NCI-H2196 (cell line): ENCODE measurements around the gene SBF2.
"Not testable (repeated sequence)": the region's sequence is repeated elsewhere in the genome, so short reads cannot be mapped to it uniquely, and the experiment has no call there.

ENCODE experiments used
- DNase-seq: peaks from one replicate; lab custom pipeline; 2025; ENCODE audit not compliant: unreplicated experiment; lab: John Stamatoyannopoulos, UW

The SBF2 gene

DNA sequence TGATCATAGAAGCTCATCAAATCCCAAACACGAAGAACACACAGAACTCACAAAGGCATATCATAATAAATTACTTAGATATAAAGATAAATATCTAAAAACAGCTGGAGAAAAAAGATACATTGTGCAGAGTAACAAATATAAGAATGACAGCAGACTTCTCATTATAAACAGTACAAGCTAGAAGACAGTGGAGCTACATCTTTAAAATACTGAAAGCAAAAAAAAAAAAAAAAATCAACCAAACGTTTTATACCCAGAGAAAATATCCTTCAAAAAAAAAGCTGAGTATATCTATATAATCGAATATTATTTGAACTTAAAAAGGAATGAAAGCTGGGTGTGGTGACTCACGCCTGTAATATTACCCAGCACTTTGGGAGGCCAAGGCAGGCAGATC, 90.0 kb downstream of the SBF2 start:
- DNase-seq = no peak

DNA sequence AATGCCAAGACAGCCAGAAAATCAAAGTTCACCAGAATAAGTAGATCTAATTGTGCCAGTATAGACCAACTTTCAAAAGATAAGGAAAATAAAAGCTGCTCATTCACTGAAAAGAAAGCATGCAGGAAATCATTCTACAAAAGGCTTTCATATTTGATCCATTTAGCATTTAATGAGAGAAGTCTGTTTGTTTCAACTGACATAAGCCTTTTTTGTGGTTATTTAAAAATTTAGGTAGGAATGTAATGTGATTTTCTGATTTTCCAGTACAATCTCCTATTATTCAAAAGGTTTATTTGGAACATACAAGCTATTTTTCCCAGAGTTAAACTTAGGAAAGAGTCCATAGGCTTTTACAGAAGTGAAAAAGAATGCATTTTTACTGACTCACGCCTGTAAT, 92.7 kb downstream of the SBF2 start:
- DNase-seq = no peak

DNA sequence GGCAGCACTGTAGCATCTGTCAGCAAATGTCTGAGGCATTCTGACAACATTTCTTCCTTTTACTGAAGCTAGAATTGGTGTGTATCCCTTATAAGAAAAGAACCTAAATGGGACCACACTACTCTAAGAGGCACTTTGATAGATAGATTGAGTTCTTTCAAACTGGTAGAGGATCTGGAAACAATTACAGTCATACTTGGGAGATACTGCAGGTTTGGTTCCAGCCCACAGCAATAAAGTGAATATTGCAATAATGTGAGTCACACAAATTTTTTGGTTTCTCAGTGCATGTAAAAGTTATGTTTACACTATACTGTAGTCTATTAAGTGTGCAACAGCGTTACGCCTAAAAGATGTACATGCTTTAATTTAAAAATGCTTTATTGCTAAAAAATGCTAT, 96.9 kb downstream of the SBF2 start:
- no peak for DNase-seq

DNA sequence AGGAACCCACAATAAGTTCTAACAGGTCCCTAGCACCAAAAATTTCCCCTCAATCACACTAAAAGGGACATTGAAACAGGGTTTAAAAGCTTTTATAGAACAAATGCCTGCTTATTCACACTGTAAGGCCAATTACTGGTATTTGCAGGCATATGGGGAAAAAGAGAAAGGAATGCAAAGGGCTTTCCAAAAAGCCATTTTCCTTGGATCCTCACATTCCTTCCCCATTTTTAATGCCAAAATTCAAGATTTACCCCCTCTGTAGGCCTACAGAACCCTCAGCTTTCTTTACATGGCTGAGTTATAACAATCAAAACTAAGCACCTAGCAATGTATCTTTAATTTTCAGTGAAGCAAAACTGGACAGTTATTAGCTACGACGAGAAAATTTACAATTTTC, 102.0 kb downstream of the SBF2 start:
- DNase-seq = no peak

DNA sequence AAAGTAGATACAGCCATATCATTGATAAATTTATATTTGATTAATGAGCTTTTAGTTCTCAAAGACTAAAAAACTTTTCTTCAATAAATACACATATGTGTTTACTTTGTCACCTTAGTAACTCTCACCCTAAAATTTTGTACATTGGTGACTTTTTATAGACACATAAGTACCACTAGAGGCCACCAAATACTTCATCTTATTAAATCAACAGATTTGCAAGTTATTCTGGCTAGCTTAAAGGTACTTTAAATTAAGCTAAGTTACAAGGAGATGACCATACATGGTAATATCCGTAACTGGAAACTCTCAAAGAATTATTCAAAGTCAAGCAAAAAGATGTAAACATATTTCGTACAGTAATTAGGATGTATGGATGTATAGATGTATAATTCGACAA, 112.2 kb downstream of the SBF2 start:
- peak; percentile 5 for DNase-seq

DNA sequence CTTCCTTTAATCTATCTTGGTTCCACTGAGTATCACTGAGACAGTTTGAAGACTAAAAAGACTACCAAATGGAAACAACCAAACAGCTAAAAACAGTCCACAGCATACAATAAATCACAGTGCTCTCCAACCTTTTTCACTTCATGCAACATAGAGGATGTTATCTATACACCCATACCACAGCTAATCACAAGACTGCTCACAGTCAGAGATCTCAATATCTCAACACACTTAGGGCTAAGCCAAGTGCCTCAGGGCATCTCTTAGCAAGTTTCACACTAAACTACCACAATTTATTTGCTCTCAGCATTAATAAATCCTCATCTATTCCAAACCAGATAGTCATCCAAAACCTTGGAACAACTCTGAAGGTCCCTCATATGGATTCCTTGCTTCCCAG, 129.4 kb downstream of the SBF2 start:
- DNase-seq = no peak

DNA sequence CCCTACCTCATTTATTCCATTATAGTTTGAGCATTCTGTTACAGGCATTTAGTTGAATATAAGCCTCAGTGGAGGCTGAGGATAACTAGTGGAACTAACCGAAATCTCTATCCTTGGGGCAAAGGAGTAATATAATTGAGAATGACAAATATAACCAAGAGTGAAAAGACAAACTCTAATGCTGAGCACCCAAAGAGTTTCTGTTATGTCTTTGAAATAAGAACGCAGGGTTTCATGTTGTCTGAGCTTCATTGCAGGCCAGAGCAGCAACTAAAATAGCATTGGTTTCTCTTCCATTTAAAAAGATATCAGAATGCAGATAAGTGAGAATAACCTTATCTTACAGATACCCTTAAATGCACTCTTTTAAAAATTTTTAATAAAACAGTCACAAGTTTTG, 131.8 kb downstream of the SBF2 start:
- no peak for DNase-seq

DNA sequence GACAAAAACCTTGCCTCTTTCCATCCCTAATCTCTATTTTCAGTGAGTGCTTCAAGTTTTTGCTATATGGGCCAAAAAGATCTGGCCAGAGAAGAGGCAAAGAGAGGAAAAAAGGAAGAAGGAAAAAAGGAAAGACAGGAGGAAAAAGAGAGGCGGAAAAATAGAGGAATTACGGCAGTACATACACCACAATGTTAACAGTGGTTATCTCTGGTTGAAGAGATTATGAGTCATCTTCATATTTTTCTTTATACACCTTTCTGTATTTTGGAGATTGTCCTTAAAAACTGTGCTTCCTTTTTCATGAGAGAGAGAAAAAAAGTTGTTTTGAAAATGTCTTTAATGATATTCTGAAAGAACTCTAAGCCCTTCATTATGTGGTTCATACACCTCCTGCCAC, 133.7 kb downstream of the SBF2 start:
- DNase-seq = no peak

DNA sequence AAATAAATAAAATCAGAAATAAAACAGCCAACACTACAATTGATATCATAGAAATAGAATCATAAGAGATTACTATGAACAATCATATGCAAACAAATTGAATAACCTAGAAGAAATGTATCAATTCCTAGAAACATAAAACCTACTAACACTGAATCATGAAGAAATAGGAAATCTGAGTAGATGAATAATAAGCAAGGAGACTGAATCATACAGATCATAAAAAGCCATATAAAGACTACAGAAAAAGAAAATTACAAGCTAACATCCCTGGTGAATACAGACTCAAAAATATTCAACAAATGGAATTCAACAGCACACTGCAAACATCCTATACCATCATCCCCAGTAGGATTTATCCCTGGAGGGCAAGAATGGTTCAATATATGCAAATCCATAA, 135.6 kb downstream of the SBF2 start:
- DNase-seq = no peak

DNA sequence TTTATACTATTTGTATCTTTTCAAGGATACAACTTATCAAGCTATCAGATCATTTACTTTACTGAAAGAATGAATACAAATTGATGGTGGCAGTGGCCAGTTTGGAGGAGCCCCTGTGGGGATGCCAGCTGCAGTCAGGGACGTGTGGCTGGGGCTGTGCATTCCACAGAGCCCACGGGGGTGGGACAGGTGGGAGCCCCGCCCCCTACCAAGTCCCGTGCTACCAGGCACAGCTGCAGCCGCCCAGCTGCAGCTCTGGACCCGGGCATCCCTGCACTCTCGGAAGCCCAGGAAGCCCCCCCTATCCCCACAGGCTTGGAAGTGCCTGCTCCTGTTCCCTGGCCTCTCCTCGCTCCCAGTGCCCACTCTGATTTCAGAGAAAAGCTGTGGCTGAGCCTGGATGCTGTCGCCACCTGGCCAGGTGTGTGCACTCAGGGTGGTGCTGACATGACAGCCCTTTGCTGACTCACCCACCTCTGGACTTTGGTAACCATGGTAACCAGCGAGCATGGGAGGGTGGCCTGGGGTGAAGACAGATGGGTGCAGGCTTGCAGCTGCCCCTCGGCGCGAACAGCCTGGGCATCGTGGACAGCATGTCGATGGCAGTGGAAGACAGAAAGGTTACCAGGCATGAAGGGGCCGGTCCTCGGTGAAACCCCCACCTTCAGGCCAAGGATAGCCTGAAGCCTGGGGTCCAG, 138.1 kb downstream of the SBF2 start:
- no peak for DNase-seq

DNA sequence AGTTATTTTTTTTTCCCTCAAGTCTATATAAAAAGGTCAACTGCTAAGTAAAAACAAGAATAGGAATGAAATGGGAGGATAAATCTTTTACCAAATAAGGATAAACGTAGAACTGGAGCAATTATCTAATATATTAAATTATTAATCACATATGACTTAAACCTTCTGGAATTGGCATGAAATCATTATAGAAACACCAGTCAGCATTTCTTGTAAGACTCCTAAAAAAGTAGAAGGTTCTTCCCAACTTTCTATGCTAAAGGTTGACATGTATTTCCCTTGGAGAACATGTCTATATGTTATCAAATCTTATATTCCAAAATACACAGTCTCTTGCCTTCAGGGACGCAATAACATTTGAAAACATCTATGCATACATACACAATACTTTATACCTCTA, 143.2 kb downstream of the SBF2 start:
- DNase-seq = no peak

DNA sequence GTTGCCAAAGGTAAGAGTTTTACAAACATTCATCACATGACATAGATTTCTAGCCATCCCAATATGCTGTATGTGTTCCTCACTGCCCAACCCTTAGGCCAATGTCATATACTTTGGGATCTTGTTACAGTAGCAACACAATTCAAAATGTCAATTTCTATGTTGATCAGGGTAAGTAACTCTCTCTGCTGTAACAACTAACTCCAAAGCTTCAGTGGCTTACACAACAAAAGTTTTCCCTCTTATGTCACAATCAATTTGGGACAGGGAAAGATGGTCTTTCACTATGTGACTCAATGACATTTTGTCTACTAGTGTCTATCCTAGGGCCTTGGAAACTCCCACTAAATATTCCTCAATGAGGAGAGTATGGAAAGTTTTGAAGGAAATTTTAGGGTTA, 144.5 kb downstream of the SBF2 start:
- no peak for DNase-seq

DNA sequence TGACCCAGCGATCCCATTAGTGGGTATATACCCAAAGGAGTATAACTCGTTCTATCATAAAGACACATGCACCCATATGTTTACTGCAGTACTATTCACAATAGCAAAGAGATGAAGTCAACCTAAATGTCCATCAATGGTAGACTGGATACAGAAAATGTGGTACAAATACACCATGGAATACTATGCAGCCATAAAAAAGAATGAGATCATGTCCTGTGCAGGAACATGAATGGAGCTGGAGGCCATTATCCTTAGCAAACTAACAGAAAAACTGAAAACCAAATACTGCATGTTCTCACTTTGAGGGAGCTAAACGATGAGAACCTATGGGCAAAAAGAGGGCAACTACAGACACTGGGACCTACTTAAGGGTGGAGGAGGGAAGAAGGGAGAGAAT, 146.8 kb downstream of the SBF2 start:
- DNase-seq = no peak

DNA sequence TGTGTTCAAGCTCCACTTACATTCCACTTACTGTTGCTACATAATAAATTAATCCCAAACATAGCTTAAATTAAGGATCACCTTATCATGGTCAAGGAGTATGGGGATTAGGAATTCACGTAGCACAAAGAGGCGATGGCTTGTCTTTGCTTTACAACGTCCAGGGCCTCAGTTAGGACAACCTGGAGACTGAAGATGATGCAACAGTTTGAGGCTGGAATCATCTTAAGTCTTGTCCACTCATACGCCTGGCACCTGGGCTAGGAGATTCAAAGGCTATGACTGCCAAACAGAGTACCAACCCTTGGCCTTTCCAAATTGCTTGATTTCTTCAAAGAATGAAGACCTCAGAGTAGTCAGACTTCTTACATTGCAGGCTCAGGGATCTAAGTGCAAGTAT, 149.1 kb downstream of the SBF2 start:
- no peak for DNase-seq

DNA sequence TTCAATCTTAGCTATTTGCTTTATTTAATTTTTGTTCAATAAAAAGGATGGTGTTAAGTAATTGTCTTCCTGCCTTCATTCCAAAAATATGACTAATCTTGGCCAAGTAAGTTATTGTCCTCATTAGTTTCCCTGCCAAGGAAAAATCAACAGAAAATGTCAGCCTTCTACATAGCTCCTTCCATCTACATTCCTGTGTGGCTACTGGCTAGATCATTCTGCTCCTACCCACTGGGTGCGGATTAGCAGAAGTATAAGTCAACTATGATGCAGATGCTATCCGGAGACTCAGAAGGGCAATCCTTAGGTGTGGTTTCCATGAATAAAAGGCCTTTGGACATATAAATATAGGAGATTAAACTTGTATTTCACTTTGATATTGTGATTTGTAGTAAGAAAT, 154.4 kb downstream of the SBF2 start:
- DNase-seq = no peak

DNA sequence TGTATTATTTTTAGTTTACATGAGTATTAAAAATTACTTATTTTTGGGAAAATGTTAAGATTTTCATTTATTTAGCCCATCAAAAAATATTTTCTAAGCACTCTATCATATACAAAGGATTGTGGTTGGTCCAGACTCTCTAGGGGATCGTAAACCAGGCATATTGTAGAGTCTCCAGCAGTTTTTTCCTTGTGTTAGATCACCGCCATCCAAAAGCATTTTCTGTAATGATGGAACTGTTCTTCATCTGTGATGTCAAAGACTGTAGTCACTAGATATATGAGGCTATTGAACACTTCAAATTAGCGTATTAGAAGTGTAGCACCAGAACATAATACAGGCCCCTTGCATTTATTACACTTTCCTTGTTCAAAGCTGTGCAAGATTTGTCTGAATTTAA, 154.9 kb downstream of the SBF2 start:
- no peak for DNase-seq

DNA sequence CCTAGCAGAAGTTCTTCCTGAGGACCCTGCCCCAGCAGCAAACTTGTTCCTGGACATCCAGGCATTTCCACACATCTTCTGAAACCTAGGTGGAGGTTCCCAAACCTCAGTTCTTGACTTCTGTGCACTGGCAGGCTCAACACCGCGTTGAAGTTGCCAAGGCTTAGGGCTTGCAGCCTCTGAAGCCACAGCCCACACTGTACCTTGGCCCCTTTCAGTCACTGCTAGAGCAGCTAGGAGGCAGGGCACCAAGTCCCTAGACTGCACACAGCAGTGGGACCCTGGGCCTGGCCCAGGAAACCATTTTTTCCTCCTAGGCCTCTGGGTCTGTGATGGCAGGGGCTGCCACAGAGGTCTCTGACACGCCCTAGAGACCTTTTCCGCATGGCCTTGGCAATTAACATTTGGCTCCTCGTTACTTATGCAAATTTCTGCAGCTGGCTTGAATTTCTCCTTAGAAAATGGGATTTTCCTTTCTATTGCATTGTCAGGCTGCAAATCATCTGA, 159.0 kb downstream of the SBF2 start:
- DNase-seq = no peak

DNA sequence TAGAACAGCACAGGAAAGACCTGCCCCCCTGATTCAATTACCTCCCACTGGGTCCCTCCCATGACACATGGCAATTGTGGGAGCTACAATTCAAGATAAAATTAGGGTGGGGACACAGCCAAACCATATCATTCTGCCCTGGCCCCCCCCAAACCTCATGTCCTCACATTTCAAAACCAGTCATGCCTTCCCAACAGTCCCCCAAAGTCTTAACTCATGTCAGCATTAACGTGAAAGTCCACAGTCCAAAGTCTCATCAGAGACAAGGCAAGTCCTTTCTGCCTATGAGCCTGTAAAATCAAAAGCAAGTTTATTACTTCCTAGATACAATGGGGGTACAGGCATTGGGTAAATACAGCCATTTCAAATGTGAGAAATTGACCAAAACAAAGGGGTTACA, 159.8 kb downstream of the SBF2 start:
- DNase-seq = not testable (repeated sequence)

DNA sequence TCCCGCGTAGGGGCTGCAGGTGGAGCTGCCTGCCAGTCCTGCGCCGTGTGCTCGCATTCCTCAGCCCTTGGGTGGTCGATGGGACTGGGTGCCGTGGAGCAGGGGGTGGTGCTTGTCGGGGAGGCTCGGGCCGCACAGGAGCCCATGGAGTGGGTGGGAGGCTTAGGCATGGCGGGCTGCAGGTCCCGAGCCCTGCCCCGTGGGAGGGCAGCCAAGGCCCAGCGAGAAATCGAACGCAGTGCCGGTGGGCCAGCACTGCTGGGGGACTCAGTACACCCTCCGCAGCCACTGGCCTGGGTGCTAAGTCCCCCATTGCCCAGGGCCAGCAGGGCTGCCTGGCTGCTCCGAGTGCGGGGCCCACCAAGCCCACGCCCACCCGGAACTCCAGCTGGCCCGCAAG, 160.8 kb downstream of the SBF2 start:
- DNase-seq = not testable (repeated sequence)

DNA sequence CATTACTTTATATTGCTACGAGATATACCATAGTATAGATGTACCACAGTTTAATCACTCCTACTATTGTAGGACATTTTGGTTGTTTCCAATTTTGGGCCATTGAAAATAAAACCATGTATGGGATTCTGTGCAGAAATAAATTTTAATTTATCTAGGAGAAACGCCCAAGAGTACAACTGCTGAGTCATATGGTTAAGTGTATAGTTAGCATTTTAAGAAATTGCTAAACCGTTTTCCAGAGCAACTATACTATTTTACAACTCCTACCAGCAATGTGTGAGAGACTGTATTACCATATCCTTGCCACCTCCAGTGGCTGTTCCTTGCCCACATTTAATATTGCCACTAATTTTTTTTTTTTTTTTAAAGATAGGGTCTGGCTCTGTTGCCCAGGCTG, 163.1 kb downstream of the SBF2 start:
- no peak for DNase-seq

DNA sequence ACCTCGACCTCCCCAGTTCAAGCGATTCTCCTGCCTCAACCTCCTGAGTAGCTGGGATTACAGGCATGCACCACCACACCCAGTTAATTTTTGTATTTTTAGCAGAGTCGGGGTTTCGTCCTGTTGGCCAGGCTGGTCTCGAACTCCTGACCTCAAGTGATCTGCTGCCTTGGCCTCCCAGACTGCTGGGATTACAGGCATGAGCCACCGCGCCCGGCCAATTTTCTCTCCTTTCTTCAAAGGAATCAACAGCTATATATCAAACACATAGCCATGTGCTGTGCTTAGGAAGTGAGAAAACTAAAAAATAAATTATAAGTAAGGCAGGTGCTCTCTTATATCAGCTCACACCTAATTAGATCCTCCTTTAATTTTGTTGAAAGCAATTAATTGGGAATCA, 164.8 kb downstream of the SBF2 start:
- not testable (repeated sequence) for DNase-seq

DNA sequence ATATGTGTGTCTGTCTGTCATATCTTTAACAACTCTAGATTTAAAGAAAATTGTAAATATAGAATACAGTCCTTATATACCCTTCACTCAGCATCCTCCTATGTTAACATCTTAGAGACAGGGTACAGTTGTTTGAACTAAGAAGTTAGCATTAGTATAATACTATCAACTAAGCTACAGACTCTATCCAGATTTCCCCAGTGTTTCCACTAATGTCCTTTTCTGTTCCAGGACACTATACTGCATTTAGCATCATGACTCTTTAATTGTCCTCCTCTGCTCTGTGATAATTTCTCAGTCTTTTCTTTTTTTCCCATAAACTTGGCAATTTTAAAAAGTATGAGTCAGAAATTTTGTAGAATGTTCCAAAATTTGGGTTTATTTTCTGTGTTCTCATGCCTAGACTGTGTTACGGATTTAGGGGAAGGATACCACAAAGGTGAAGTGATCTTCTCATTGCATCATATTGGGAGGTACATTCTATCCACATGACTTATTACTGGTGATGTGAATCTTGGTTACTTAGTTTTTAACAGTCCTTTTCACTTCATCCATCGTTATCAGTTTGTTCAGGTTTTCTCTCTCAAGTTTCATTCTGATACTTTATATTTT, 168.4 kb downstream of the SBF2 start:
- no peak for DNase-seq
